NCI-H1417 treated with DMSO at 0.1 percent for 48 hours (cell line): ENCODE results near the gene IQCF6.
"Not testable (repeated sequence)": the region's sequence is repeated elsewhere in the genome, so short reads cannot be mapped to it uniquely, and the experiment has no call there.

Experiments used
- DNase-seq: peaks from one replicate; lab custom pipeline; 2025; lab: John Stamatoyannopoulos, UW

IQCF6 gene

DNA sequence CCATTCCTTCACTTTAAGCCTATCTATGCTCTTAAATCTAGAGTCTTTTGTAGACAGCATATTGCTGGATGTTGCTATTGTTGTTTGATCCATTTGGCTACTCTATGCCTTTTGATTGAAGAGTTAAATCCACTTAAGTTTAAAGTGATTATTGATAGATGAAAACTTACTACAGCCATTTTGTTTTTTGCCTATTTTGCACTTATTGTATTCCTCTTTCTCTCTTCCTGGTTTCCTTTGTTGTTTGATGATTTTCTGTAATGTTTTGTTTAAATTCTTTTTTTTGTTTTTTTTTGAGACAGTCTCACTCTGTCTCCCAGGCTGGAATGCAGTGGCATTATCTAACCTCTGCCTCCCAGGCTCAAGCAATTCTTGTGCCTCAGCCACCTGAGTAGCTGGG lies 19.8 kb downstream of the IQCF6 start:
- DNase-seq, result no peak

DNA sequence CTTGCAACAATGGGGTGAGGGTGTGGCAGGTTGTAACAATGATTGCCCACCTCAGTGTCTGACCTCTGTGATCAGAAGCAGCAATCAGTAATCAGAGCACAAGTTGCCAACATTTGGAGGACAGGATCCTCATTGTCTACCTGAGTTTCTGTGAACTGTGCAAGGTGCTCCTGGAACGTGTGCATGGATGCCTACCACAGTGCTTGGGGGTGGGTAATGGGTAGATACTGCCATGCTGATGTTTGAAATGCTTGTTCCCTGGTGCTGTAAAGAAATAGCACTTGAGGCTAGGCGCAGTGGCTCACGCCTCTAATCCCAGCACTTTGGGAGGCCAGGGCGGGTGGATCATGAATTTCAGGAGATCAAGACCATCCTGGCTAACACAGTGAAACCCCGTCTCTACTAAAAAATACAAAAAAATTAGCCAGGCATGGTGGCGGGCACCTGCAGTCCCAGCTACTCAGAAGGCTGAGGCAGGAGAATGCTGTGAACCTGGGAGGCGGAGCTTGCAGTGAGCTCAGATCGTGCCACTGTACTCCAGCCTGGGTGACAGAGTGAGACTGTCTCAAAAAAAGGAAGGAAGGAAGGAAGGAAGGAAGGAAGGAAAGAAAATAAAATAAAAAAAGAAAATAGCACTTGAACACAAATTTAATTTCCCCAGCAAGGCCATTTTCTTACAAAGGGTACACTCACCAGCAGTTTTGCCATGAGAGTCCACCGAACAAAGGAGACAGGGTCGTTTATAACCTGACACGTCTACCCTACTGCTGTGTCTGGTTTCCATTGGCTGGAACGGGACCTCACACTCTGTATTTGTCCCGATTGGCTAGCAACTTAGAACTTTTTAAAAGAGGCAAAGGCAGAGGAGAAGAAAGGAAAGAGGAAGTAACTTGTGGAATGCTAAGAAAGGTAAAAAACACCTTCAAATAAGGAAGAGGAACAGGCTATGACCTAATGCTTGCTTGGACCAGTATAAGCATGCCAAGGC lies 25.0 kb downstream of the IQCF6 start:
- not testable (repeated sequence) for DNase-seq

DNA sequence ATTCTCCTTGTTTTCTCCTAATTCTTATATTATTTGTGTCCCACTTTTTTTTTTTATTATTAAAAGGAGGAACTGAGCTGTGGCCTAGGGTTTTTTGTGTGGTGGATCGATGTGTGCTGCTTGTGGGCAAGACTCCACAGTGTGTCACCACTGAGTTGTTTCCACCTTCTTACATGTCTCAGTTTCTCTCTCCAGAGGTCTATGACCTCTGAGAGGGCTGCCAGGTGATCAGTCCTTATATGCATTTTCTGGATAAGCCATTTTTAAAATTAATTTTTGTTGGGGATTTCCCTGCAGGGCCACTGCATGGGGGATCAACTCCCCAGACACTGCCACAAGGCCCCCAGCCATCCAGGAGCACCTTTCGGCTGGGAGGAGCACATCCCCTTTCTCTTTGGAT lies 27.8 kb downstream of the IQCF6 start:
- no peak for DNase-seq

DNA sequence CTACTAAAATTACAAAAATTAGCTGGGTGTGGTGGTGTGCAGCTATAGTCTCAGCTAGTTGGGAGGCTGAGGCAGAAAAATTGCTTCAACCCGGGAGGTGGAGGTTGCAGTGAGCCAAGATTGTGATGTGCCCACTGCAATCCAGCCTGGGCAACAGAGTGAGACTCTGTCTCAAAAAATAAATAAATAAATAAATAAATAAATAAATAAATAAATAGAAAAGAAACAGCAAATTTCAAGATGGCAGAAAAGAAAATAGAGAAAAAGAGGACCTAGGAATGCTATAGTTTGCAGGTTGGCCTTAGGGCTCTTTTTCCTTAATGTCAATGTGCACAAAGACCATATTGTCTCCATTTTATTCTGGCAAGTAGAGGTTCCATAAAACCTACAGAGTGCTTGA lies 28.2 kb downstream of the IQCF6 start:
- DNase-seq, result no peak

DNA sequence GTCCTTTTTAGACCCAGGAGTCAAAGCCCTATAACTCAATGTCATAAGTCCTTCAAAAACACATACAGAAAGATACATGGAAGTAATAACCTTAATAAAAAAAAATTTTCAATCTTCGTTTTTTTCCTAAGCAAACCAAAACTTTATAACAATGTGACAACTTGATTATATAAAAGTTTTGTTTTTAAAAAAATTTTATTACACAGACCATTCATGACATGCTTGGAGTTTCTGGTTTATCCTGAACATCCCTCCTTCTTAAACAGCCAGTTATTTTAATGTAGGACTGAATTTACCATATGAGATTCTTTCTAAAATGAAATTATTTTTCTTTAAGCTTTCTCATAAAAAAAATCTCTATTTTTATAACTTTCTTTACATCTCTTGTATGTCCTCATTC lies 30.7 kb downstream of the IQCF6 start:
- DNase-seq, result no peak

DNA sequence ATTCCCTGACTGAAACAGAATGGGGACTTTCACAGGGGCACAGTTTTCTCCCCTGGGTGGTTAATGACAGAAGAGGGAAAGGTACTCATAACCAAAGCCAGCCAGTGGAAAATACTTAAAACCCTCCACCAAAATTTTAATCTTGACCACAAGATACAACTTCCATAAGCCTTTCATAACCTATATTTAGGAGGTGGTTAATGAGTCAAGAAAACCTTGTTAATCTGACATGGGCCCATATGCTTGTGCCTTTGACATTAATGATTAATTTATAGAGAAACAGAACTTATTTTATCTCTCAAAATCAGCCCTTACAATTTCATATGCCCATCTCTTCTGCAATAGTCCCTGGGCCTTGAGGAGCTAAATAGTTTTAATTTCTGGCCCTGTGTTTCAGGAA lies 31.2 kb downstream of the IQCF6 start:
- DNase-seq, result no peak

DNA sequence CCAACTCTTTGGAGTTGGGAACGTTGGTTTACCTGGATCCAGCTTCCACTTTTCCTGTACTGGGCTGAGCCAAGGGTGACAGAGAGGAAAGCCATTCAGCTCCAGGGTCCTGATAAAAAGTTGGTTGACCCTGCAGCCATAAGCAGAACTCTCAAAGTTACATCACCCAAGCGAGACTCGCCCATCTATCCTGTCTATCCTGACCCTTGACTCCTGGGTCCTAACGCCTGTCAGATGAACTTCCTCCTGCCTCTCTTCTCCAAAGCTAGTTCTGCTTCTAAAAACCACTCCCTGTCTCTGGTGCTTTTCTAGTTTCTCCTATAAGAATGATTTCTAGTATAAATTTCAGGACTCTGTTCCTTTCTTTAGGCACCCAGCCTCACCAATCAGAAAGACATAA lies 36.1 kb downstream of the IQCF6 start:
- DNase-seq, result not testable (repeated sequence)

DNA sequence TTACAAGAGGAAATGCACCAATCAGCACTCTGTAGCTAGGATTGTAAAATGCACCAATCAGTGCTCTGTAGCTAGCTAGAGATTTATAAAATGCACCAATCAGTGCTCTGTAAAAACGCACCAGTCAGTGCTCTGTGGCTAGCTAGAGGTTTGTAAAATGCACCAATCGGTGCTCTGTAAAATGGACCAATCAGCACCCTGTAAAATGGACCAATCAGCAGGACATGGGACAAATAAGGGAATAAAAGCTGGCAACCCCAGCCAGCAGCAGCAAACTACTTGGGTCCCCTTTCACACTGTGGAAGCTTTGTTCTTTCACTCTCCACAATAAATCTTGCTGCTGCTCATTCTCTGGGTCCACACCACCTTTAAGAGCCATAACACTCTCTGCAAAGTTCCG lies 36.7 kb downstream of the IQCF6 start:
- DNase-seq, result not testable (repeated sequence)

DNA sequence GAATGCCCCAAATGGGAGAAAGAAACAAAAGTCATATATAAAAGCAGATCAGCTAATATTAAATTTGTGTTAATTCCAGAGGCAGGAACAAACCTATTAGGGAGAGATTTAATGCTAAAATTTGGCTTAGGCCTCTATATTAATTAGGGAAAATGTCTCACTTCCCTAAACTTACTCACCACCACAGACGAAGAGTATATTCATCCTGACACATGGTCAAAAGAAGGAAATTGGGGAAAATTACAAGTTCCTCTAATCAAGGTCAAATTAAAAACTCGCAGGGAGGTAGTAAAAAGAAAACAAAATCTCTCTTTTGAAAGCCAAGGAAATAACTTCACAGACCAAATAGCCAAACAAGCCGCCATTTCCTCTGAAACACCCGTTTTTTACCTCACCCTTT lies 39.9 kb downstream of the IQCF6 start:
- DNase-seq, result no peak

DNA sequence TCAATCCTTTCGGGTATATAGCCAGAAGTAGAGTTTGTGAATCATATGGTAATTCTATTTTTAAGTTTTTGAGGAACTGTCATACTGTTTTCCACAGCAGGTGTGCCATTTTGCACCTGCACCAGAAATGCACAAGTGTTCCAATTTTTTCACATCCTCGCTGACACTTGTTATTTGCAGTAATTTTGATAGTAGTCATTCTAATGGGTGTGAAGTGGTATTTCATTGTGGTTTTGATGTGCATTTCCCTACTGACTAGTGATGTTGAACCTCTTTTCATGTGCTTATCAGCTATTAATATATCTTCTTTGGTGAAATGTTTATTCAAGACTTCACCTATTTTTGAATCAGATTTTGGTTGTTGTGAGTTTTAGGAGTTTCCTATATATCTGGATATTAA lies 43.1 kb downstream of the IQCF6 start:
- no peak for DNase-seq

DNA sequence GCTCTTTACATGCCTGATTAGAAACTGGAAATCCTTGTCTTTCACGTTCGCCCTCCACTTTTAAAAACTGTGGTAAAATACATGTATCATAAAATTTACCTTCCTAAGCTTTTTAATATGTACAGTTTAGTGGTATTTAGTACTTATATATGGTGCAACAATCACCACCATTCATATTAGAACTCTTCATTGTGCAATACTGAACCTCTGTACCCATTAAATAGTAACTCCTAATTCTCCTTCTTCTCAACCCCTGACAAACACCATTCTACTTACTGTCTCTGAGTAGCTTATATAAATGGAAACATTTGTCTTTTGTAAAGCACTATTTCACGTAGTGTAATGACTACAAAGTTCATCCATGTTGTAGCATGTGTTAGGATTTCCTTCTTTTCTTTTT lies 44.0 kb downstream of the IQCF6 start:
- no peak for DNase-seq

DNA sequence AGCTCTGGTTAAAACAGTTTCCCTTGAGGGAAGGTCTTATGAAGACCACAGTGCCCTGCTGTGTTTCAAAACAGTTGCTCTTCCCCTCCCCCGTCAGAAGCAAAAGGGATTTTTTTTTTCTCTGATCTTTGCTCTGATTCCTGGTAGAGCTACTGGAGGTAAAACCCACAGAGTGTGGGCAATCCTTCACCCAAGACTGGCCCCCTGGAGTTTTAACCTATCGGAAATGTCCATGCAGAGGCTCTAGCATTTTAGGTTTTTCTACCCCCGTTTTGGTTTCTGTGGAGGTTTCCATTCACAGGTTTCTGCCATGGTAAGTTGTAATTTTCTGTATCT lies 44.5 kb downstream of the IQCF6 start:
- DNase-seq, result no peak

DNA sequence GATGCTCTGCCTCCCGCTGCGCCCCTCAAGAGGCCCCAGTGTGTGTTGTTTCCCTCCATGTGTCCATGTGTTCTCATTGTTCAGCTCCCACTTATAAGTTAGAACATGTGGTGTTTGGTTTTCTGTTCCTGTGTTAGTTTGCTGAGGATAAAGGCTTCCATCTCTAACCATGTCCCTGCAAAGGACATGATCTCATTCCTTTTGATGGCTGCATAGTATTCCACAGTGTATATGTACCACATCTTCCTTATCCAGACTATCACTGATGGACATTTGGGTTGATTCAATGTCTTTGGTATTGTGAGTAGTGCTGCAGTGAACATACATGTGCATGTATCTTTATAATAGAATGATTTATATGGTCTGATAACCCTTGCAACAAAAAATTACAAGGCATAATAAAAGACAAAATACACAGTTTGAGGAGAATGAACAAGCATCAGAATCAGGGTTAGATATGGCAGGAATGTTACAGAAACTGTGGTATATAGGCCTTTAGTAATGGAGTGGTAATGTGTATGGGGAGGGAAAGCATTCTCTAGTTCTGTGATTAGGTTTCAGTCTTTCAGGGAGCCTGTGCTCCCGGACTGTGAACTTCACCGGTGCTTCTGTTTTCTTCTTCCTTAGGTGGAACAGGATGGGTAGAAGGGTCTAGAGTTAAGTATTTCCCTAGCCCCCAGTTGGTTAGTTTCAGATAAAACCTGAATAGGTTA lies 45.0 kb downstream of the IQCF6 start:
- no peak for DNase-seq

DNA sequence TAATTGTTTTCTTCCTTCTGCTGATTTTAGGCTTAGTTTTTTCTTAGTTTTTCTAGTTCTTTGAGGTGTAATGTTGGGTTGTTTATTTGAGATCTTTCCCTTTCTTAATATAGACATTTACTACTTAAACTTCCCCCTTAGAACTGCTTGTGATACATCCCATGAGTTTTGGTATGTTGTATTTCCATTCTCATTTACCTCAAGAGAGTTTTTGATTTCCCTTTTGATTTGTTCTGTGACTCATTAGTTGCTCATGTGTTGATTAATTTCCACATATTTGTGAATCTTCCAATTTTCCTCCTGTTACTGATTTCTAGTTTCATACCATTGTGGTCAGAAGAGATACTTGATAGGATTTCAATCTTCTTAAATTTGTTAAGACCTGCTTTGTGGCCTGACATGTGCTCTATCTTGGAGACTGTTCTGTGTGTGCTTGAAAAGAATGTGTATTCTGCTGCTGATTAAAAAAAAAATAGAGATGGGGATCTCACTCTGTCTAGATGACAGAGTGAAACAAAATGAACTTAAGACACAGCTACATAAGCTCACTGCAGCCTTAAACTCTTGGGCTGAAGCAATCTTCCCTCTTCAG lies 49.9 kb downstream of the IQCF6 start:
- no peak for DNase-seq
